Panc1 (cell line): ENCODE measurements around the gene CD320.

Experiments
- CTCF ChIP-seq: fragments of 450-650 bp; IDR thresholded peaks from 2 replicates; pipeline ENCODE4 v1.5.1; 2017; ENCODE audit warnings: mild to moderate bottlenecking
- POLR2AphosphoS5 ChIP-seq: IDR thresholded peaks from 2 replicates; pipeline ENCODE4 v1.6.1; 2012; ENCODE audit warnings: mild to moderate bottlenecking, low read depth, low read length, moderate library complexity
- REST ChIP-seq, 2 experiments: IDR thresholded peaks; 2 replicates each; pipeline ENCODE4 v1.6.1; 2011 to 2012; ENCODE audit warnings: low read depth in 2 of 2, control low read depth in 1 of 2, low read length in 1 of 2, mild to moderate bottlenecking in 1 of 2, moderate library complexity in 1 of 2; ENCODE audit not compliant: insufficient read depth in 1 of 2
- SIN3A ChIP-seq: IDR thresholded peaks from 2 replicates; pipeline ENCODE4 v1.6.1; 2012; ENCODE audit warnings: low read depth, mild to moderate bottlenecking, low read length, moderate library complexity, borderline replicate concordance; ENCODE audit not compliant: insufficient read depth
- TCF7L2 ChIP-seq: IDR thresholded peaks from 2 replicates; pipeline ENCODE4 v1.6.1; 2011; ENCODE audit warnings: mild to moderate bottlenecking, low read depth, low read length, inconsistent platforms

GRCh38 chr19:8255426-8256125 lies 52.6 kb downstream of the CD320 start:
- no peak for TF ChIP-seq CTCF
- TF ChIP-seq REST (IDR thresholded peaks at IDR 0.05; ENCODE audit: insufficient read depth in 1 of 2, low read depth in 2 of 2, low read length in 1 of 2): no peak
- no peak for TF ChIP-seq POLR2AphosphoS5
- no peak for TF ChIP-seq SIN3A
- no peak for TF ChIP-seq TCF7L2
